Lung (tissue), 12 donors: Measurements from ENCODE around the gene SHF. TPM values are rescaled to one million over a fixed set of nuclear protein-coding genes. Genes with fewer than 3 reads are reported as not detected.
A peak's percentile ranks its signal among the peaks of the same experiment; 100 is the strongest.

Experiments
- ATAC-seq: fragments of 200-7000 bp; cut with Tn5 transposase; one replicate; pipeline ENCODE4 v1.9.1; 2020; ENCODE audit warnings: moderate number of reproducible peaks; ENCODE audit not compliant: insufficient read depth, low FRiP score
- DNase-seq, 3 donors: peaks; one replicate each; pipeline ENCODE4 v3.0.0-alpha.2; 2013 to 2017
- H3K27ac ChIP-seq, 2 donors: one replicate each; pipeline ENCODE4 v1.5.1; 2013; ENCODE audit warnings: mild to moderate bottlenecking in 2 of 2, moderate library complexity in 2 of 2, control low read depth in 1 of 2, inconsistent platforms in 1 of 2, low read depth in 1 of 2, low read length in 1 of 2
- H3K27me3 ChIP-seq, 3 donors: one replicate each; pipeline ENCODE4 v1.5.1; 2013; ENCODE audit warnings: low read length in 2 of 3; ENCODE audit not compliant: control insufficient read depth in 3 of 3, insufficient read depth in 3 of 3
- H3K36me3 ChIP-seq, 4 donors: one replicate each; pipeline ENCODE4 v1.5.1; 2013; ENCODE audit warnings: low read length in 4 of 4, mild to moderate bottlenecking in 1 of 4, moderate library complexity in 1 of 4; ENCODE audit not compliant: control insufficient read depth in 4 of 4, insufficient read depth in 4 of 4
- H3K4me1 ChIP-seq, 5 donors: one replicate each; pipeline ENCODE4 v1.5.1; 2013; ENCODE audit warnings: low read length in 5 of 5, mild to moderate bottlenecking in 2 of 5, moderate library complexity in 1 of 5; ENCODE audit not compliant: control insufficient read depth in 5 of 5, insufficient read depth in 5 of 5
- H3K4me3 ChIP-seq: one replicate; pipeline ENCODE4 v1.5.1; 2013; ENCODE audit warnings: mild to moderate bottlenecking, control low read depth, moderate library complexity
- H3K9ac ChIP-seq, 2 donors: one replicate each; pipeline ENCODE4 v1.5.1; 2013; ENCODE audit warnings: low read length in 2 of 2, control low read depth in 1 of 2; ENCODE audit not compliant: insufficient read depth in 1 of 2
- H3K9me3 ChIP-seq, 4 donors: one replicate each; pipeline ENCODE4 v1.5.1; 2013; ENCODE audit warnings: low read length in 3 of 4, mild to moderate bottlenecking in 1 of 4, moderate library complexity in 1 of 4; ENCODE audit not compliant: control insufficient read depth in 4 of 4, insufficient read depth in 3 of 4
- CTCF ChIP-seq: IDR thresholded peaks from 2 replicates; pipeline ENCODE4 v1.5.1; 2012; ENCODE audit warnings: mild to moderate bottlenecking; ENCODE audit errors: control extremely low read depth, extremely low read depth
- WGBS, 2 donors: extraction: QIAGEN DNeasy Blood & Tissue Kit; methylation state at CpG; one replicate each; pipeline ENCODE4 v1.1.7; 2013; 5-methylcytosine and 5-hydroxymethylcytosine counted together
- polyA plus RNA-seq, 2 donors: library from polyadenylated mRNA; stranded (reverse); fragments of 200-250 nt; gene quantifications; one replicate each; pipeline ENCODE4 v1.2.1, GENCODE V29; 2013
- total RNA-seq, 2 donors: library from RNA; depleted of rRNA in 1 of 2; stranded (reverse); fragments of >200 nt in 1 of 2; gene quantifications; one replicate each; pipeline ENCODE4 v1.2.1, GENCODE V29; 2014 to 2021
- donor health status: control.
- donor health status: control.
- donor health status: Bipolar disorder and iron deficiency.
- donor health status: healthy.
- donor health status: DM: yes; HTN: yes; CAD: no.

The SHF gene
- total and polyA plus RNA-seq, 4 donors = 1.9 to 15.9 (median 4.0) TPM

- Histone ChIP-seq H3K4me1 (peaks cover 0 to 3% (median 0%) of the 10 kb centered on the region in 5 donors), H3K27me3 (no peaks in the 10 kb centered on the region), H3K9me3 (no peaks in the 10 kb centered on the region), H3K4me3 (peak overlapping the region; percentile 47), H3K9ac (peak overlapping the region; percentile 85 to 99), H3K27ac (peak overlapping the region; percentile 99 to 100), H3K36me3 (no peaks in the 10 kb centered on the region)
- ATAC-seq = peak; percentile 24
- no peak for TF ChIP-seq CTCF
- peak; percentile 89 to 95 (median 91) for DNase-seq
- 3 to 4% methylated on average over 34 of the region's 34 CpGs for WGBS, 2 donors
These were observed 13.2 kb upstream of the SHF start for GRCh38 chr15:45200799-45201556.

GRCh38 chr15:45200001-45200798 lies 12.4 kb upstream of the SHF start:
- Histone ChIP-seq H3K4me3 (peak overlapping the region; percentile 47), H3K27me3 (no peaks in the 10 kb centered on the region), H3K9ac (peak overlapping the region; percentile 85 to 99), H3K36me3 (no peaks in the 10 kb centered on the region), H3K9me3 (no peaks in the 10 kb centered on the region), H3K27ac (peak overlapping the region; percentile 99 to 100), H3K4me1 (peaks cover 0 to 3% (median 0%) of the 10 kb centered on the region in 5 donors)
- ATAC-seq = peak; percentile 67
- peak; percentile 98 to 99 (median 98) for DNase-seq
- WGBS, 2 donors = 0 to 1% methylated on average over 34 of the region's 34 CpGs
- no peak for TF ChIP-seq CTCF

- peak overlapping the region; percentile 71 to 81 for H3K27ac ChIP-seq
- peak overlapping the region; percentile 48 for H3K4me3 ChIP-seq
- peaks cover 0 to 3% (median 0%) of the 10 kb centered on the region in 5 donors for H3K4me1 ChIP-seq
- no peak for TF ChIP-seq CTCF
- peak overlapping the region; percentile 59 to 85 for H3K9ac ChIP-seq
- DNase-seq (peak; percentile 46 to 71 (median 60)), ATAC-seq (no peak)
- H3K9me3 ChIP-seq = no peaks in the 10 kb centered on the region
- no peaks in the 10 kb centered on the region for H3K27me3 ChIP-seq
- 0 to 1% methylated on average over 25 of the region's 25 CpGs for WGBS, 2 donors
- H3K36me3 ChIP-seq = no peaks in the 10 kb centered on the region
These were observed 11.5 kb upstream of the SHF start for GRCh38 chr15:45199136-45199810.
